ENCODE data around the gene SLC4A9. TPM values are rescaled to one million over a fixed set of nuclear protein-coding genes. Genes with fewer than 3 reads are reported as not detected.

The SLC4A9 gene
- total and polyA plus RNA-seq, 2 donors (not counting 1 experiment from before 2014, with no cell fraction given) = 0.10 TPM; not detected in 1

GRCh38 chr5:140403613-140404012 lies 43.6 kb downstream of the SLC4A9 start:
- H3K27me3 ChIP-seq (replicated peaks in 1 of 4; ENCODE audit: control extremely low read depth in 1 of 4, control insufficient read depth in 3 of 4, insufficient read depth in 4 of 4, low read length in 3 of 4) = no peaks in the 10 kb centered on the region
- peak overlapping the region in 3 of 5 experiments; percentile 92 to 98 (median 96) for H3K4me3 ChIP-seq (ENCODE audit: control extremely low read depth in 1 of 5, extremely low read depth in 1 of 5, insufficient read depth in 1 of 5, low read depth in 2 of 5, low read length in 4 of 5)
- no peaks in the 10 kb centered on the region for H3K27me3 Mint-ChIP-seq
- H3K27ac ChIP-seq (ENCODE audit: low read length in 2 of 2) = peak overlapping the region in 1 of 2 donors; percentile 30
- H4K20me1 ChIP-seq (ENCODE audit: control insufficient read depth, insufficient read depth, low read length, poor library complexity, severe bottlenecking) = peaks cover 55% of the 10 kb centered on the region
- H3K36me3 ChIP-seq (replicated peaks in 1 of 2; ENCODE audit: control extremely low read depth in 1 of 2, control insufficient read depth in 1 of 2, extremely low read depth in 1 of 2, insufficient read depth in 2 of 2, low read length in 1 of 2) = peaks cover 0 to 11% of the 10 kb centered on the region in 2 experiments
- peaks cover 34% of the 10 kb centered on the region for H3K4me1 Mint-ChIP-seq
- ChIA-PET POLR2A (interaction anchor here (1.2 kb wide), 1 partner anchor 244 kb away, joined by 5 read pairs; the partner anchor contains the start of genes IK and NDUFA2), CTCF (interaction anchor here (0.7 kb wide), 1 partner anchor 47 kb away, joined by 3 read pairs; no protein-coding TSS in a partner anchor)
- no peaks in the 10 kb centered on the region for H3K9me3 ChIP-seq (ENCODE audit: control extremely low read depth in 1 of 3, control insufficient read depth in 2 of 3, insufficient read depth in 1 of 3, low read length in 2 of 3)
- intact Hi-C loops (cut with micrococcal nuclease) = loop anchor here (2.0 to 5.0 kb wide), 3 partner anchors 121 to 919 kb away; partner anchors contain the start of gene TAF7
- H3K9me3 Mint-ChIP-seq (ENCODE audit: insufficient read depth) = no peaks in the 10 kb centered on the region
- peak overlapping the region; percentile 37 for H3K27ac Mint-ChIP-seq
- WGBS (ENCODE audit: insufficient coverage) = 100% methylated on average over 4 of the region's 5 CpGs
- H3K4me1 ChIP-seq (ENCODE audit: control insufficient read depth in 2 of 2, insufficient read depth in 2 of 2, low read length in 2 of 2) = peaks cover 31% of the 10 kb centered on the region in 2 donors
- TF ChIP-seq, protein P1, sequence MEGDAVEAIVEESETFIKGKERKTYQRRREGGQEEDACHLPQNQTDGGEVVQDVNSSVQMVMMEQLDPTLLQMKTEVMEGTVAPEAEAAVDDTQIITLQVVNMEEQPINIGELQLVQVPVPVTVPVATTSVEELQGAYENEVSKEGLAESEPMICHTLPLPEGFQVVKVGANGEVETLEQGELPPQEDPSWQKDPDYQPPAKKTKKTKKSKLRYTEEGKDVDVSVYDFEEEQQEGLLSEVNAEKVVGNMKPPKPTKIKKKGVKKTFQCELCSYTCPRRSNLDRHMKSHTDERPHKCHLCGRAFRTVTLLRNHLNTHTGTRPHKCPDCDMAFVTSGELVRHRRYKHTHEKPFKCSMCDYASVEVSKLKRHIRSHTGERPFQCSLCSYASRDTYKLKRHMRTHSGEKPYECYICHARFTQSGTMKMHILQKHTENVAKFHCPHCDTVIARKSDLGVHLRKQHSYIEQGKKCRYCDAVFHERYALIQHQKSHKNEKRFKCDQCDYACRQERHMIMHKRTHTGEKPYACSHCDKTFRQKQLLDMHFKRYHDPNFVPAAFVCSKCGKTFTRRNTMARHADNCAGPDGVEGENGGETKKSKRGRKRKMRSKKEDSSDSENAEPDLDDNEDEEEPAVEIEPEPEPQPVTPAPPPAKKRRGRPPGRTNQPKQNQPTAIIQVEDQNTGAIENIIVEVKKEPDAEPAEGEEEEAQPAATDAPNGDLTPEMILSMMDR (IDR thresholded peaks at IDR 0.05) = no peak
- TF ChIP-seq EZH2 (IDR thresholded peaks at IDR 0.05; ENCODE audit: borderline replicate concordance, insufficient read depth, low read depth, low read length, poor library complexity, severe bottlenecking) = no peak
- H3K9ac ChIP-seq (ENCODE audit: low read length) = peak overlapping the region; percentile 93
- no peak for ATAC-seq (ENCODE audit: low read depth)
- no peak for DNase-seq
- peak overlapping the region; percentile 93 for H3K4me2 ChIP-seq (replicated peaks; ENCODE audit: low read depth, low read length, poor library complexity, severe bottlenecking)
- no peak overlapping the region for H2AFZ ChIP-seq (ENCODE audit: insufficient read depth, low read depth, low read length, poor library complexity, severe bottlenecking)
- H3K4me3 Mint-ChIP-seq = no peak overlapping the region
- H3K79me2 ChIP-seq (ENCODE audit: control insufficient read depth, insufficient read depth, low read length) = peaks cover 89% of the 10 kb centered on the region

GRCh38 chr5:140408750-140409241 lies 48.8 kb downstream of the SLC4A9 start:
- no peaks in the 10 kb centered on the region for H3K9me3 ChIP-seq (ENCODE audit: control extremely low read depth in 1 of 3, control insufficient read depth in 2 of 3, insufficient read depth in 1 of 3, low read length in 2 of 3)
- H3K4me2 ChIP-seq (replicated peaks; ENCODE audit: low read depth, low read length, poor library complexity, severe bottlenecking) = no peak overlapping the region
- Mint-ChIP-seq H3K27me3 (no peaks in the 10 kb centered on the region), H3K4me3 (no peak overlapping the region), H3K27ac (no peak overlapping the region), H3K9me3 (ENCODE audit: insufficient read depth) (no peaks in the 10 kb centered on the region), H3K4me1 (peaks cover 34% of the 10 kb centered on the region)
- H3K9ac ChIP-seq (ENCODE audit: low read length) = no peak overlapping the region
- ChIA-PET POLR2A (no interaction called here), CTCF (no interaction called here)
- peaks cover 0 to 14% of the 10 kb centered on the region in 2 experiments for H3K36me3 ChIP-seq (replicated peaks in 1 of 2; ENCODE audit: control extremely low read depth in 1 of 2, control insufficient read depth in 1 of 2, extremely low read depth in 1 of 2, insufficient read depth in 2 of 2, low read length in 1 of 2)
- H3K79me2 ChIP-seq (ENCODE audit: control insufficient read depth, insufficient read depth, low read length) = peaks cover 99% of the 10 kb centered on the region
- ATAC-seq (ENCODE audit: low read depth) (no peak), DNase-seq (no peak)
- peaks cover 10 to 17% of the 10 kb centered on the region in 2 donors for H3K4me1 ChIP-seq (ENCODE audit: control insufficient read depth in 2 of 2, insufficient read depth in 2 of 2, low read length in 2 of 2)
- peaks cover 68% of the 10 kb centered on the region for H4K20me1 ChIP-seq (ENCODE audit: control insufficient read depth, insufficient read depth, low read length, poor library complexity, severe bottlenecking)
- H3K27me3 ChIP-seq (replicated peaks in 1 of 4; ENCODE audit: control extremely low read depth in 1 of 4, control insufficient read depth in 3 of 4, insufficient read depth in 4 of 4, low read length in 3 of 4) = no peaks in the 10 kb centered on the region
- H2AFZ ChIP-seq (ENCODE audit: insufficient read depth, low read depth, low read length, poor library complexity, severe bottlenecking) = no peak overlapping the region
- no peak overlapping the region for H3K4me3 ChIP-seq (ENCODE audit: control extremely low read depth in 1 of 5, extremely low read depth in 1 of 5, insufficient read depth in 1 of 5, low read depth in 2 of 5, low read length in 4 of 5)
- H3K27ac ChIP-seq (ENCODE audit: low read length in 2 of 2) = peak overlapping the region in 1 of 2 donors; percentile 26
- WGBS (ENCODE audit: insufficient coverage) = 80% methylated on average over 2 of the region's 4 CpGs
- TF ChIP-seq, protein P1 (IDR thresholded peaks at IDR 0.05) = no peak
- TF ChIP-seq EZH2 (IDR thresholded peaks at IDR 0.05; ENCODE audit: borderline replicate concordance, insufficient read depth, low read depth, low read length, poor library complexity, severe bottlenecking) = no peak
- intact Hi-C loops (cut with micrococcal nuclease) = no loop called here

All from B cell (primary cell).